GM12864 (cell line): ENCODE results near the gene BCL10.

Experiments
- DNase-seq: peaks from one replicate; pipeline ENCODE4 v3.0.0-alpha.2; 2011; ENCODE audit warnings: low read depth
- H3K4me3 ChIP-seq: 2 replicates; pipeline ENCODE4 v1.5.1; 2011; ENCODE audit warnings: mild to moderate bottlenecking, low read depth, low read length, control low read depth
- CTCF ChIP-seq: IDR thresholded peaks from 2 replicates; pipeline ENCODE4 v1.5.1; 2011; ENCODE audit warnings: low read depth, mild to moderate bottlenecking, moderate library complexity, low read length, control low read depth, inconsistent platforms; ENCODE audit errors: missing control alignments

BCL10 gene

GRCh38 chr1:85240643-85241042 lies 35.8 kb downstream of the BCL10 start:
- DNase-seq, result no peak
- no peak for TF ChIP-seq CTCF
- H3K4me3 ChIP-seq, result no peak overlapping the region

- DNase-seq, result no peak
- peak; percentile 21 for TF ChIP-seq CTCF
- no peak overlapping the region for H3K4me3 ChIP-seq
Measured at GRCh38 chr1:85240174-85240601, 36.2 kb downstream of the BCL10 start.

- DNase-seq, result no peak
- H3K4me3 ChIP-seq, result no peak overlapping the region
- TF ChIP-seq CTCF, result no peak
Measured at GRCh38 chr1:85237613-85238012, 38.8 kb downstream of the BCL10 start.

GRCh38 chr1:85230305-85230977 lies 46.0 kb downstream of the BCL10 start:
- no peak overlapping the region for H3K4me3 ChIP-seq
- no peak for DNase-seq
- TF ChIP-seq CTCF, result peak; percentile 41

- H3K4me3 ChIP-seq, result no peak overlapping the region
- TF ChIP-seq CTCF, result no peak
- no peak for DNase-seq
Measured at GRCh38 chr1:85229574-85230097, 46.8 kb downstream of the BCL10 start.

GRCh38 chr1:85228972-85229371 lies 47.5 kb downstream of the BCL10 start:
- H3K4me3 ChIP-seq, result no peak overlapping the region
- no peak for DNase-seq
- TF ChIP-seq CTCF, result no peak
